ENCODE measurements around the gene SDC4. TPM values are rescaled to one million over a fixed set of nuclear protein-coding genes. Genes with fewer than 3 reads are reported as not detected.

Gene SDC4
- total and polyA plus RNA-seq, 9 of the 15 experiments (the other 6 are each of a cell fraction or from before 2014, with no cell fraction given), result 2.1 to 10.7 (median 6.3) TPM

GRCh38 chr20:45347936-45348778 is at the start of gene SDC4 (continued):
- peak; percentile 27 to 30; a peak in 1 of 4 replicates for TF ChIP-seq NRF1 (conservative IDR thresholded peaks at IDR 0.05 in 1 of 2, IDR thresholded peaks at IDR 0.05 in 1 of 2)
- no peak for TF ChIP-seq MEIS2 (IDR thresholded peaks at IDR 0.05; ENCODE audit: partially characterized antibody)
- TF ChIP-seq POLR2AphosphoS2 (IDR thresholded peaks at IDR 0.05; ENCODE audit: low read length), result peak; percentile 42; the same call in 1 of the 2 replicates
- TF ChIP-seq THRAP3 (IDR thresholded peaks at IDR 0.05; ENCODE audit: borderline replicate concordance), result no peak
- TF ChIP-seq SMARCE1 (IDR thresholded peaks at IDR 0.05), result peak; percentile 69
- no peak for TF ChIP-seq NEUROD1 (IDR thresholded peaks at IDR 0.05; ENCODE audit: borderline replicate concordance, low read depth, low read length, partially characterized antibody)
- peak; percentile 27; the same call in 1 of the 2 replicates for TF ChIP-seq AFF4 (CRISPR knock-in tag; IDR thresholded peaks at IDR 0.05)
- TF ChIP-seq HDAC2 (IDR thresholded peaks at IDR 0.05), result no peak
- peak; percentile 75 to 78 for TF ChIP-seq MAZ (CRISPR knock-in tag; conservative IDR thresholded peaks at IDR 0.05 in 1 of 2, IDR thresholded peaks at IDR 0.05 in 1 of 2)
- no peak for TF ChIP-seq PHTF2 (CRISPR knock-in tag; IDR thresholded peaks at IDR 0.05)
- peak; percentile 52; the same call in 1 of the 2 replicates for TF ChIP-seq ZBTB9 (CRISPR knock-in tag; IDR thresholded peaks at IDR 0.05)
- TF ChIP-seq ZNF354B (CRISPR knock-in tag; IDR thresholded peaks at IDR 0.05), result no peak
- TF ChIP-seq SNIP1 (IDR thresholded peaks at IDR 0.05; ENCODE audit: low read depth), result no peak
- no peak for TF ChIP-seq CEBPG (CRISPR knock-in tag; IDR thresholded peaks at IDR 0.05)
- no peak for TF ChIP-seq CEBPG (tag; conservative IDR thresholded peaks at IDR 0.05 in 1 of 2, IDR thresholded peaks at IDR 0.05 in 1 of 2)
- TF ChIP-seq ZBTB7A (IDR thresholded peaks at IDR 0.05; ENCODE audit: borderline replicate concordance, control insufficient read depth, low read depth, low read length), result peak; percentile 84; the same call in 1 of the 2 replicates

All from K562 (cell line).